Liver (tissue), 3 donors: ENCODE results near the gene TMEM131.

ENCODE experiments used
- EGR1 ChIP-seq, 2 donors: IDR thresholded peaks; 2 replicates each; pipeline ENCODE4 v1.6.1; 2016 to 2018; ENCODE audit warnings: antibody characterized with exemption in 2 of 2, low read depth in 2 of 2
- FOXA1 ChIP-seq: IDR thresholded peaks from 2 replicates; pipeline ENCODE4 v1.6.1; 2016; ENCODE audit warnings: antibody characterized with exemption
- GABPA ChIP-seq, 2 donors: IDR thresholded peaks in 1 of 2; conservative IDR thresholded peaks in 1 of 2; 2 replicates each; pipeline ENCODE4 v1.6.1; 2016; ENCODE audit warnings: antibody characterized with exemption in 2 of 2, mild to moderate bottlenecking in 1 of 2, moderate library complexity in 1 of 2
- JUND ChIP-seq, 2 donors: IDR thresholded peaks; 2 replicates each; pipeline ENCODE4 v1.6.1; 2016; ENCODE audit warnings: antibody characterized with exemption in 2 of 2
- RAD21 ChIP-seq, 2 donors: IDR thresholded peaks; 2 replicates each; pipeline ENCODE4 v1.6.1; 2016; ENCODE audit warnings: antibody characterized with exemption in 2 of 2, mild to moderate bottlenecking in 2 of 2
- RXRA ChIP-seq, 2 donors: IDR thresholded peaks; 2 replicates each; pipeline ENCODE4 v1.6.1; 2017 to 2018; ENCODE audit warnings: antibody characterized with exemption in 2 of 2, mild to moderate bottlenecking in 1 of 2
- SP1 ChIP-seq: IDR thresholded peaks from 2 replicates; pipeline ENCODE4 v1.6.1; 2018; ENCODE audit warnings: antibody characterized with exemption, mild to moderate bottlenecking
- TAF1 ChIP-seq: conservative IDR thresholded peaks from 2 replicates; pipeline ENCODE4 v1.6.1; 2016; ENCODE audit warnings: antibody characterized with exemption, mild to moderate bottlenecking
- TF ChIP-seq, protein P1 (sequence below): IDR thresholded peaks from 2 replicates; pipeline ENCODE4 v1.6.1; 2016; ENCODE audit warnings: antibody characterized with exemption, mild to moderate bottlenecking
- TF ChIP-seq, protein P2 (sequence below): IDR thresholded peaks from 2 replicates; pipeline ENCODE4 v1.6.1; 2016; ENCODE audit warnings: antibody characterized with exemption
- TF ChIP-seq, protein P3 (sequence below): fragments of 150-350 bp; IDR thresholded peaks from 2 replicates; pipeline ENCODE4 v1.5.1; 2017; ENCODE audit warnings: improper control_type of control experiment, low read depth, low read length; ENCODE audit not compliant: missing input control
- TF ChIP-seq, protein P4 (sequence below): IDR thresholded peaks from 2 replicates; pipeline ENCODE4 v1.6.1; 2016; ENCODE audit warnings: antibody characterized with exemption
- donor health status: healthy.
- donor health status: healthy.

DNA sequence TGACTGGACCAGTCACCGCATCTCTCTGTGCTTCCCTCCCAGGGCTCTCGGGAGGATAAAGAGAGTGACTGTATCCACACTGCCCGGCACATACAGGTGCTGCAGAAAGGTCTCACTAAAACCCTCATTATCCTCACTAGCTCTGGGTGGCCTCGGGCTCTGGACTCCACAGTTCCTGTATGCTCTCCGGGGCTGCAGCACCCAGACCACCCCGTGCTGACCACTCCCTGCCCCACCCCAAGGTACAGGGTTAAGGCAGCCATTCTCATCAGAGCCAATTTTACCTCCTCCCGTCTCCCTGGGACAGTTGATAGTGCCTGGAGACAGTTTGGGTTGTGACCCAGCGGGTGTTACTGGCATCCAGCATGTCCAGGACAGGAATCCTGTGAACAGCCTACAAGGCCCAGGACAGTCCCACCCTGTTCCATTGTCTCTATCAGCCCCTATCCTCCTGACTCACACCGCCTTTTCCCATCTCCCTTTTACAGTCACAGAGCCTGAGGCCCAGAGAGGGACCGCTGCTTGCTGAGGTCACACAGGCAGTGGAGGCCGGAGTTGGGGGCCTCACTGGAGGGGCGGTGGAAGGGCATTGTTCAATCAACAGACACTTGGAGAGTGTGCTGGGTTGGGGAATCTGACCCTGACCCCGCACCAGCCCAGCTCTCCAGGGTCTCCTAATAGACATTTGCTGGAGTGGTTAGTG lies 280.6 kb downstream of the TMEM131 start:
- TF ChIP-seq, protein P1, sequence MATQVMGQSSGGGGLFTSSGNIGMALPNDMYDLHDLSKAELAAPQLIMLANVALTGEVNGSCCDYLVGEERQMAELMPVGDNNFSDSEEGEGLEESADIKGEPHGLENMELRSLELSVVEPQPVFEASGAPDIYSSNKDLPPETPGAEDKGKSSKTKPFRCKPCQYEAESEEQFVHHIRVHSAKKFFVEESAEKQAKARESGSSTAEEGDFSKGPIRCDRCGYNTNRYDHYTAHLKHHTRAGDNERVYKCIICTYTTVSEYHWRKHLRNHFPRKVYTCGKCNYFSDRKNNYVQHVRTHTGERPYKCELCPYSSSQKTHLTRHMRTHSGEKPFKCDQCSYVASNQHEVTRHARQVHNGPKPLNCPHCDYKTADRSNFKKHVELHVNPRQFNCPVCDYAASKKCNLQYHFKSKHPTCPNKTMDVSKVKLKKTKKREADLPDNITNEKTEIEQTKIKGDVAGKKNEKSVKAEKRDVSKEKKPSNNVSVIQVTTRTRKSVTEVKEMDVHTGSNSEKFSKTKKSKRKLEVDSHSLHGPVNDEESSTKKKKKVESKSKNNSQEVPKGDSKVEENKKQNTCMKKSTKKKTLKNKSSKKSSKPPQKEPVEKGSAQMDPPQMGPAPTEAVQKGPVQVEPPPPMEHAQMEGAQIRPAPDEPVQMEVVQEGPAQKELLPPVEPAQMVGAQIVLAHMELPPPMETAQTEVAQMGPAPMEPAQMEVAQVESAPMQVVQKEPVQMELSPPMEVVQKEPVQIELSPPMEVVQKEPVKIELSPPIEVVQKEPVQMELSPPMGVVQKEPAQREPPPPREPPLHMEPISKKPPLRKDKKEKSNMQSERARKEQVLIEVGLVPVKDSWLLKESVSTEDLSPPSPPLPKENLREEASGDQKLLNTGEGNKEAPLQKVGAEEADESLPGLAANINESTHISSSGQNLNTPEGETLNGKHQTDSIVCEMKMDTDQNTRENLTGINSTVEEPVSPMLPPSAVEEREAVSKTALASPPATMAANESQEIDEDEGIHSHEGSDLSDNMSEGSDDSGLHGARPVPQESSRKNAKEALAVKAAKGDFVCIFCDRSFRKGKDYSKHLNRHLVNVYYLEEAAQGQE = no peak
- TF ChIP-seq, protein P2, sequence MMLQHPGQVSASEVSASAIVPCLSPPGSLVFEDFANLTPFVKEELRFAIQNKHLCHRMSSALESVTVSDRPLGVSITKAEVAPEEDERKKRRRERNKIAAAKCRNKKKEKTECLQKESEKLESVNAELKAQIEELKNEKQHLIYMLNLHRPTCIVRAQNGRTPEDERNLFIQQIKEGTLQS = no peak
- TF ChIP-seq FOXA1 (no peak), RAD21 (IDR thresholded peaks at IDR 0.05) (no peak), SP1 (no peak), RXRA (IDR thresholded peaks at IDR 0.05) (no peak), TAF1 (no peak), EGR1 (IDR thresholded peaks at IDR 0.05; ENCODE audit: low read depth in 2 of 2) (no peak), GABPA (IDR thresholded peaks at IDR 0.05 in 1 of 2, conservative IDR thresholded peaks at IDR 0.05 in 1 of 2) (no peak), JUND (IDR thresholded peaks at IDR 0.05) (no peak)
- TF ChIP-seq, protein P3, sequence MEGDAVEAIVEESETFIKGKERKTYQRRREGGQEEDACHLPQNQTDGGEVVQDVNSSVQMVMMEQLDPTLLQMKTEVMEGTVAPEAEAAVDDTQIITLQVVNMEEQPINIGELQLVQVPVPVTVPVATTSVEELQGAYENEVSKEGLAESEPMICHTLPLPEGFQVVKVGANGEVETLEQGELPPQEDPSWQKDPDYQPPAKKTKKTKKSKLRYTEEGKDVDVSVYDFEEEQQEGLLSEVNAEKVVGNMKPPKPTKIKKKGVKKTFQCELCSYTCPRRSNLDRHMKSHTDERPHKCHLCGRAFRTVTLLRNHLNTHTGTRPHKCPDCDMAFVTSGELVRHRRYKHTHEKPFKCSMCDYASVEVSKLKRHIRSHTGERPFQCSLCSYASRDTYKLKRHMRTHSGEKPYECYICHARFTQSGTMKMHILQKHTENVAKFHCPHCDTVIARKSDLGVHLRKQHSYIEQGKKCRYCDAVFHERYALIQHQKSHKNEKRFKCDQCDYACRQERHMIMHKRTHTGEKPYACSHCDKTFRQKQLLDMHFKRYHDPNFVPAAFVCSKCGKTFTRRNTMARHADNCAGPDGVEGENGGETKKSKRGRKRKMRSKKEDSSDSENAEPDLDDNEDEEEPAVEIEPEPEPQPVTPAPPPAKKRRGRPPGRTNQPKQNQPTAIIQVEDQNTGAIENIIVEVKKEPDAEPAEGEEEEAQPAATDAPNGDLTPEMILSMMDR = no peak
- TF ChIP-seq, protein P4, sequence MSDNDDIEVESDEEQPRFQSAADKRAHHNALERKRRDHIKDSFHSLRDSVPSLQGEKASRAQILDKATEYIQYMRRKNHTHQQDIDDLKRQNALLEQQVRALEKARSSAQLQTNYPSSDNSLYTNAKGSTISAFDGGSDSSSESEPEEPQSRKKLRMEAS = no peak
